Panc1 (cell line): Measurements from ENCODE around the gene PARD6B. TPM values are rescaled to one million over a fixed set of nuclear protein-coding genes. Genes with fewer than 3 reads are reported as not detected.
"Not testable (repeated sequence)": the region's sequence is repeated elsewhere in the genome, so short reads cannot be mapped to it uniquely, and the experiment has no call there.

Experiments used
- ATAC-seq: fragments of 200-7000 bp; cut with Tn5 transposase; 2 replicates; pipeline ENCODE4 v1.9.1; 2020; ENCODE audit warnings: mild to moderate bottlenecking, moderate library complexity
- BruUV-seq: library from RNA; stranded (reverse); fragments of 400-500 nt; replicated peaks from 2 replicates; lab custom pipeline; 2021; lab: Mats Ljungman, UMichigan
- CTCF ChIA-PET: fragments of 300-600 bp; sonication (Branson Sonifier 250); formaldehyde crosslinking; loops from one replicate; lab custom pipeline; 2022; ENCODE audit warnings: antibody characterized with exemption; lab: Charles Lee
- POLR2A ChIA-PET: fragments of 300-600 bp; sonication (Branson Sonifier 250); formaldehyde crosslinking; loops from one replicate; lab custom pipeline; 2022; ENCODE audit warnings: antibody characterized with exemption; lab: Charles Lee
- DNase-seq: peaks from one replicate; pipeline ENCODE4 v3.0.0-alpha.2; 2010; ENCODE audit warnings: low read depth, low spot score
- H3K27ac ChIP-seq: 2 replicates; pipeline ENCODE4 v1.5.1; 2011; ENCODE audit warnings: mild to moderate bottlenecking, low read length, inconsistent platforms
- H3K27me3 ChIP-seq: fragments of 200-500 bp; sonication (Bioruptor generic); 2 replicates; pipeline ENCODE4 v1.6.0; 2014; ENCODE audit warnings: low read length, inconsistent platforms; ENCODE audit not compliant: control insufficient read depth, insufficient read depth
- H3K36me3 ChIP-seq: fragments of 200-500 bp; sonication (Bioruptor generic); 2 replicates; pipeline ENCODE4 v1.5.1; 2014; ENCODE audit warnings: inconsistent platforms, mild to moderate bottlenecking, low read length, moderate library complexity; ENCODE audit not compliant: control insufficient read depth, insufficient read depth
- H3K4me1 ChIP-seq: 2 replicates; pipeline ENCODE4 v1.5.1; 2011; ENCODE audit warnings: inconsistent platforms, mild to moderate bottlenecking, low read length, moderate library complexity; ENCODE audit not compliant: control insufficient read depth, insufficient read depth
- H3K4me3 ChIP-seq, 2 experiments: 2 replicates each; pipeline ENCODE4 v1.5.1; 2011 to 2012; ENCODE audit warnings: low read depth in 2 of 2, low read length in 2 of 2, mild to moderate bottlenecking in 2 of 2, inconsistent platforms in 1 of 2, moderate library complexity in 1 of 2
- H3K9me3 ChIP-seq: fragments of 200-500 bp; sonication (Bioruptor generic); 2 replicates; pipeline ENCODE4 v1.5.1; 2014; ENCODE audit warnings: low read depth, mild to moderate bottlenecking, inconsistent platforms, low read length, moderate library complexity; ENCODE audit not compliant: control insufficient read depth, insufficient read depth
- CTCF ChIP-seq: fragments of 450-650 bp; IDR thresholded peaks from 2 replicates; pipeline ENCODE4 v1.5.1; 2017; ENCODE audit warnings: mild to moderate bottlenecking
- POLR2AphosphoS5 ChIP-seq: IDR thresholded peaks from 2 replicates; pipeline ENCODE4 v1.6.1; 2012; ENCODE audit warnings: mild to moderate bottlenecking, low read depth, low read length, moderate library complexity
- REST ChIP-seq, 2 experiments: IDR thresholded peaks; 2 replicates each; pipeline ENCODE4 v1.6.1; 2011 to 2012; ENCODE audit warnings: low read depth in 2 of 2, control low read depth in 1 of 2, low read length in 1 of 2, mild to moderate bottlenecking in 1 of 2, moderate library complexity in 1 of 2; ENCODE audit not compliant: insufficient read depth in 1 of 2
- SIN3A ChIP-seq: IDR thresholded peaks from 2 replicates; pipeline ENCODE4 v1.6.1; 2012; ENCODE audit warnings: low read depth, mild to moderate bottlenecking, low read length, moderate library complexity, borderline replicate concordance; ENCODE audit not compliant: insufficient read depth
- TCF7L2 ChIP-seq: IDR thresholded peaks from 2 replicates; pipeline ENCODE4 v1.6.1; 2011; ENCODE audit warnings: mild to moderate bottlenecking, low read depth, low read length, inconsistent platforms
- in situ Hi-C: cut with HindIII; loops from 2 replicates; pipeline ENCODE4 v1.10.0; 2016; ENCODE audit warnings: low sequenced_read_pairs, low pct_unique_long_range_greater_than_20kb
- intact Hi-C: fragments of 100-400 bp; cut with micrococcal nuclease; formaldehyde crosslinking; loops from one replicate; pipeline ENCODE4 v1.10.0; 2022; ENCODE audit not compliant: unreplicated experiment
- total RNA-seq: library from RNA; stranded (reverse); gene quantifications from one replicate; pipeline ENCODE4 v1.2.1, GENCODE V29; 2021; ENCODE audit not compliant: unreplicated experiment

PARD6B gene
- total RNA-seq, 1 experiment from 2014 or later, result 132 TPM

GRCh38 chr20:50701041-50701963 lies 30.1 kb upstream of the PARD6B start:
- no peak for TF ChIP-seq SIN3A
- TF ChIP-seq CTCF, result no peak
- peak; percentile 47; the same call in 1 of the 2 replicates for TF ChIP-seq POLR2AphosphoS5
- peak; percentile 98 for TF ChIP-seq TCF7L2
- POLR2A ChIA-PET, result interaction anchor here (0.7 to 0.9 kb wide), 2 partner anchors 11 to 31 kb away, joined by 3 read pairs; no protein-coding TSS in a partner anchor
- H3K4me3 ChIP-seq, result no peak overlapping the region
- intact Hi-C loops, result no loop called here
- DNase-seq (no peak), ATAC-seq (peak; percentile 70)
- H3K9me3 ChIP-seq, result no peaks in the 10 kb centered on the region
- in situ Hi-C loops, result no loop called here
- H3K4me1 ChIP-seq, result peaks cover 36% of the 10 kb centered on the region
- H3K36me3 ChIP-seq, result no peaks in the 10 kb centered on the region
- CTCF ChIA-PET, result no interaction called here
- H3K27ac ChIP-seq, result peak overlapping the region; percentile 96
- H3K27me3 ChIP-seq, result no peaks in the 10 kb centered on the region
- no TSS peak for BruUV-seq

- CTCF ChIA-PET, result interaction anchor here (0.5 to 0.6 kb wide), 2 partner anchors 24 to 34 kb away, joined by 5 to 10 read pairs; no protein-coding TSS in a partner anchor
- H3K9me3 ChIP-seq, in situ Hi-C loops, H3K27me3 ChIP-seq, intact Hi-C loops, POLR2A ChIA-PET, H3K36me3 ChIP-seq, H3K4me3 ChIP-seq, BruUV-seq, DNase-seq, ATAC-seq: not testable (repeated sequence)
- Histone ChIP-seq H3K4me1 (peaks cover 35% of the 10 kb centered on the region), H3K27ac (peak overlapping the region; percentile 96)
Measured at GRCh38 chr20:50703651-50704438, 27.5 kb upstream of the PARD6B start.

- intact Hi-C loops (no loop called here), in situ Hi-C loops (no loop called here)
- ATAC-seq, result no peak
- ChIA-PET POLR2A (no interaction called here), CTCF (interaction anchor here (0.6 kb wide), 1 partner anchor 23 kb away, joined by 5 read pairs; no protein-coding TSS in a partner anchor)
- Histone ChIP-seq H3K4me1 (peaks cover 42% of the 10 kb centered on the region), H3K9me3 (no peaks in the 10 kb centered on the region), H3K27ac (peak overlapping the region; percentile 96), H3K36me3 (no peaks in the 10 kb centered on the region), H3K4me3 (no peak overlapping the region), H3K27me3 (no peaks in the 10 kb centered on the region)
- TF ChIP-seq SIN3A, result no peak
- TF ChIP-seq REST (IDR thresholded peaks at IDR 0.05; ENCODE audit: insufficient read depth in 1 of 2, low read depth in 2 of 2, low read length in 1 of 2), result no peak
- TF ChIP-seq TCF7L2, result no peak
- TF ChIP-seq CTCF, result no peak
- TF ChIP-seq POLR2AphosphoS5, result no peak
- no peak for DNase-seq
- BruUV-seq, result no TSS peak
Measured at GRCh38 chr20:50704514-50704913, 26.9 kb upstream of the PARD6B start.
